ENCODE measurements around the gene CD248.

Gene CD248

DNA sequence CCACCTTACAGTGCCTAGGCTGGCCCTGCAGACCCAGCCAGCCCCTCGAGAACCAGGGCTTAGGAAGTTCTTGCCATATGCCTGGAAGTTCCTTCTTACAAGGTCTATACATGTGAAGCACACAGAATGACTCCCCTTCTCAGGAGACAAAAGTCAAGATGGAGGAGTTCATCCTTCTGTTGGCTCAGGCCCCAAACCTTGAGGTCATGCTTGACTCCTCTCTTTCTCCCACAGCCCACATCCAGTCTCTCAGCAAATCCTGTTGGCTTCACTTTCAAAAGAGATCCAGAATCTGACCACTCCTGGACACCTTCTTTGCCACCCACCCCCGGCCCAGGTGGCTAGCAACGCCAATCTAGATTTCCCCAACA, 1.7 kb upstream of the CD248 start:
- DNase-seq (ENCODE audit: extremely low spot score), result no peak
- ChIA-PET POLR2A (interaction anchor here (1.1 kb wide), 1 partner anchor 13 kb away, joined by 3 read pairs; no protein-coding TSS in a partner anchor), CTCF (no interaction called here)

DNA sequence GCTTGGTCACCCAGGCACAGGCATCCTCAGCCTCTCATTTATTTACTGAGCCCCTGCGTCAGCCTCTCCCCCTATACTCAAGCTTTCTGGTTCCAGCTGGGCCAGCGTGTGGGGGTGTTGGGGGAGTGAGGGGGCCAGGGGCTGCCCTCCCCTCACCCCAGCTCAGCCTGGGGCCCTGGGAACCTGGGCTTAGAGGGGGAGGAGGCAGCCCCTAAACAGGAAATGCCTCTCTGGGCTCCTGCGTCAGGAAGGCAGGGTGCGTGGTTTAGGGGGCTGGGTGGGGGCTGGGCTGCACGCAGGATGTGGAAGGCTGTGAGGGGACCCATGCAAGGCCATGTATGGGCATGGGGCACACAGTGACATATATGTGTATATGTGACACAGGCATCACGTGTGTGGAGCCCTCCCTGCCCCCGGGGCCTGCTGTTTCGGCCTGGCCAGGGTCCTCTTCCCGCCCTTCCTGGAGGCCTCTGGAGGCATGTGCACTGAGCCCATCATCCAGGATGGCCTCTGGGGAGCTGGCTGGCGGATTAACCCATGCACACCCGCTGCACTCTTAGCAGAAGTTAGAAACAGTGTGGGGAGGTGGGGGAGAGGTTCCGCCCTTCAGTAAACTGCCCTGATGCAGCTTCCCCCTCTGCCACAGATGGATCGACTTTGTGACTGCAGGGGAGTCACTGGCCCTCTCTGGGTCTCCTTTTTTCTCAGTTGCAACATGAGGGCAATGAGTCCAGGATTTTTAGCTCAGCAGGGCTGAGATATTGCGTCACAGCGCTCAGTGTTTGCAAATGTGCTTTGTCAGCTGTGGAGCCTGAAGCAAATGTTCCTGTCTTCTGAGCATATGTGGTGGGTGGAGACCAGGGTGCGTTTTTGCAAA, 1.1 kb upstream of the CD248 start:
- POLR2A ChIA-PET, result interaction anchor here (0.9 to 1.1 kb wide), 2 partner anchors 12 to 29 kb away, joined by 3 to 4 read pairs; partner anchors contain the start of gene YIF1A
- no peak for DNase-seq (ENCODE audit: extremely low spot score)

More for the DNA sequence above, 1.7 kb upstream of the CD248 start:
- TF ChIP-seq SP1 (IDR thresholded peaks at IDR 0.05) (no peak), SUZ12 (IDR thresholded peaks at IDR 0.05) (no peak), ARNT (IDR thresholded peaks at IDR 0.05) (no peak), ELF4 (IDR thresholded peaks at IDR 0.05) (no peak), ZNF384 (IDR thresholded peaks at IDR 0.05) (no peak), TARDBP (IDR thresholded peaks at IDR 0.05) (no peak), FOXM1 (IDR thresholded peaks at IDR 0.05; ENCODE audit: borderline replicate concordance) (no peak), HDGF (IDR thresholded peaks at IDR 0.05; ENCODE audit: borderline replicate concordance) (no peak), L3MBTL2 (conservative IDR thresholded peaks at IDR 0.05) (no peak), FOXA1 (IDR thresholded peaks at IDR 0.05) (no peak), BHLHE40 (IDR thresholded peaks at IDR 0.05; ENCODE audit: borderline replicate concordance) (no peak)

DNA sequence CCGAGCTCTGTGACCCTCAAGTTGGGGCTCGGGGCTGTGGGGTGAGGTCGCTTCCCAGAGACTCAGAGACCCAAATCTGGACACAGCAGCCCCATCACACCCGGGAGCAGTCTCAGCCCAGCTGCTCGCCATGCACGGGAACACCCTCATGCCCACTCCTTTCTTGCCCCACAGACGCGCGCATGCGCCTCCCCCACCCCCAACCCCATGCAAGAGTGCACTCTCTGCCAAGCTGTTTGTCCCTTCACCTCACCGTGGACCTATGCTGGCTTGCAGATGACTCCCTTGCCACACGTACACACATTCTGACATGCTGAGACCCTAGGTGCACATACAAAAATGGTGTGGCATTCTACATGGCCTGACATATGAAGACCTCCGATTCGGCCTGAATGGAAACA, 478 bp upstream of the CD248 start:
- no peak for DNase-seq (ENCODE audit: extremely low spot score)
- ChIA-PET POLR2A (interaction anchor here (0.9 kb wide), 1 partner anchor 28 kb away, joined by 4 read pairs; the partner anchor contains the start of gene YIF1A), CTCF (no interaction called here)
- TF ChIP-seq HDGF (IDR thresholded peaks at IDR 0.05; ENCODE audit: borderline replicate concordance), result no peak

More for the DNA sequence above, 1.1 kb upstream of the CD248 start:
- TF ChIP-seq, protein P1, sequence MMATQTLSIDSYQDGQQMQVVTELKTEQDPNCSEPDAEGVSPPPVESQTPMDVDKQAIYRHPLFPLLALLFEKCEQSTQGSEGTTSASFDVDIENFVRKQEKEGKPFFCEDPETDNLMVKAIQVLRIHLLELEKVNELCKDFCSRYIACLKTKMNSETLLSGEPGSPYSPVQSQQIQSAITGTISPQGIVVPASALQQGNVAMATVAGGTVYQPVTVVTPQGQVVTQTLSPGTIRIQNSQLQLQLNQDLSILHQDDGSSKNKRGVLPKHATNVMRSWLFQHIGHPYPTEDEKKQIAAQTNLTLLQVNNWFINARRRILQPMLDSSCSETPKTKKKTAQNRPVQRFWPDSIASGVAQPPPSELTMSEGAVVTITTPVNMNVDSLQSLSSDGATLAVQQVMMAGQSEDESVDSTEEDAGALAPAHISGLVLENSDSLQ (IDR thresholded peaks at IDR 0.05), result no peak
- TF ChIP-seq ELF4 (IDR thresholded peaks at IDR 0.05), result no peak
- TF ChIP-seq FOXA1 (IDR thresholded peaks at IDR 0.05), result no peak
- no peak for TF ChIP-seq NFRKB (IDR thresholded peaks at IDR 0.05)
- TF ChIP-seq LEF1 (IDR thresholded peaks at IDR 0.05; ENCODE audit: borderline replicate concordance), result no peak
- TF ChIP-seq FOXK2 (IDR thresholded peaks at IDR 0.05), result no peak
- no peak for TF ChIP-seq TARDBP (IDR thresholded peaks at IDR 0.05)
- no peak for TF ChIP-seq ZNF384 (IDR thresholded peaks at IDR 0.05)
- no peak for TF ChIP-seq SUZ12 (IDR thresholded peaks at IDR 0.05)
- no peak for TF ChIP-seq BHLHE40 (IDR thresholded peaks at IDR 0.05; ENCODE audit: borderline replicate concordance)
- TF ChIP-seq CTBP1 (IDR thresholded peaks at IDR 0.05; ENCODE audit: borderline replicate concordance), result no peak
- CTCF ChIA-PET, result no interaction called here

DNA sequence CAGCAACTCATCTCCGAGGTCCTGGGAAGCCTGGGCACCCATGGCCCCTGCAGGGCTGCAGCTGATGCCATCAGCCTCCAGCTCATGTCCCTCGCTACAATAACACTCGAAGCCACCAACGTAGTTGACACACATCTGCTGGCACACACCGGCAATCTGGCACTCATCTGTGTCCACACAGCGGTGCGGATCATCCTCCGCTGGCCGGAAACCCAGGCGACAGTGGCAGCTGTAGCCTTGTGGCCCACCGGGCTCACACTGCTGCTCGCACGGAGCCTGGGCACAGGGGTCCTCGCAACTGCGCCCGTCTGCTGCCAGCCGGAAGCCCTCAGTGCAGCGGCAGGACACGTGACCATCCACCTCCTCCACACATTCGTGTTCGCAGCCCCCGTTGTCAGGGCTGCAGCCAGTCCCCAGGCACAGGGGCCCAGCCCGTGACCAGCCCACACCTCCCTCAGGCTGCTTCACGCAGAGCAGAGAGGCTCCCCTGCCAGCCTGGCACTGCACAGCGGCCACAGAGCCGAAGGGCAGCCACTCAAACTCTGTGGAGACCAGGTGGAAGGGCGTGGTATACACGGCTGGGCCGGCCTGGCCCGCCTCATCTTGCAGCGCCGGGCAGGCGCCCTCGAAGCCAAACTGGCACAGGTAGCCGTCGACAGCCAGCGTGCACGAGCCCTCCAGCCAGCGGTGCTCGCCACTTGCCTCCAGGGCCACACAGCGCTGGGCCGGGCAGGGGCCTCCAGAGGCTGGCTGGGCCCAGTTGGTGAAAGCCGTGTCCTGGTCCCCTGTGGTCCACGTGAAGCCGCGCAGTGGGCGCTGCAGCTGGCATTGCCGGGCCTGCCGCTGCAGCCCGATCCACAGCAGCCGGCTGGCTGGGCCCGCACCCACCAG, 678 bp downstream of the CD248 start:
- ChIA-PET POLR2A (interaction anchor here (0.7 to 1.5 kb wide), 2 partner anchors 17 to 27 kb away, joined by 3 to 6 read pairs; partner anchors contain the start of gene YIF1A), CTCF (no interaction called here)
- DNase-seq (ENCODE audit: extremely low spot score), result no peak
- no peak for TF ChIP-seq FOXM1 (IDR thresholded peaks at IDR 0.05; ENCODE audit: borderline replicate concordance)
- no peak for TF ChIP-seq ZNF384 (IDR thresholded peaks at IDR 0.05)
- no peak for TF ChIP-seq CTBP1 (IDR thresholded peaks at IDR 0.05; ENCODE audit: borderline replicate concordance)
- TF ChIP-seq LEF1 (IDR thresholded peaks at IDR 0.05; ENCODE audit: borderline replicate concordance), result no peak
- no peak for TF ChIP-seq ELF4 (IDR thresholded peaks at IDR 0.05)
- TF ChIP-seq NFRKB (IDR thresholded peaks at IDR 0.05), result no peak
- TF ChIP-seq, protein P1 (IDR thresholded peaks at IDR 0.05), result no peak
- no peak for TF ChIP-seq SUZ12 (IDR thresholded peaks at IDR 0.05)
- TF ChIP-seq ARNT (IDR thresholded peaks at IDR 0.05), result no peak
- TF ChIP-seq L3MBTL2 (conservative IDR thresholded peaks at IDR 0.05), result no peak
- no peak for TF ChIP-seq TARDBP (IDR thresholded peaks at IDR 0.05)
- no peak for TF ChIP-seq FOXA1 (IDR thresholded peaks at IDR 0.05)
- TF ChIP-seq HDGF (IDR thresholded peaks at IDR 0.05; ENCODE audit: borderline replicate concordance), result no peak
- TF ChIP-seq BHLHE40 (IDR thresholded peaks at IDR 0.05; ENCODE audit: borderline replicate concordance), result no peak

DNA sequence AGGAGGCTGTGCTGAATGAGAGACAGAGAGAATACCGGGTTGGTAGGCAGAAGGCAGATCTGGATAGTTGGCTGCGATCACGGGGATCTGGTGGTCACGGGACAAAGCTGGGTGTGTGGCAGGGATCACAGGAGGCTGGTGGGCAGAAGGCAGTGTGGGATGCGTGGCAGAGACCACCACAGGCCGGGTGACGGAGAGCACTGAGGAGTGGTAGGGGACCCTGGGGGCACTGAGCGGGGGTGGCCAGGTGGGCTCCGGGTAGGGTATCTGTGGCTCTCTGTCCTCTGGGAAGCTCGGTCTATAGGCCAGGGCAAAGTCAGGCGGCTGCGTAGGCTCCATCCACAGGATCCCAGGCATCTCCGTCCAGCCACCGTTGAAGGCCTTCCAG, 1.4 kb downstream of the CD248 start:
- ChIA-PET POLR2A (interaction anchor here (0.7 to 1.5 kb wide), 2 partner anchors 18 to 26 kb away, joined by 3 to 6 read pairs; partner anchors contain the start of gene YIF1A), CTCF (no interaction called here)
- TF ChIP-seq SUZ12 (IDR thresholded peaks at IDR 0.05), result no peak
- no peak for TF ChIP-seq ARNT (IDR thresholded peaks at IDR 0.05)
- no peak for TF ChIP-seq FOXK2 (IDR thresholded peaks at IDR 0.05)
- no peak for TF ChIP-seq SP1 (IDR thresholded peaks at IDR 0.05)
- no peak for TF ChIP-seq FOXA1 (IDR thresholded peaks at IDR 0.05)
- no peak for TF ChIP-seq ELF4 (IDR thresholded peaks at IDR 0.05)
- no peak for TF ChIP-seq HDGF (IDR thresholded peaks at IDR 0.05; ENCODE audit: borderline replicate concordance)
- no peak for TF ChIP-seq TARDBP (IDR thresholded peaks at IDR 0.05)
- TF ChIP-seq ZNF384 (IDR thresholded peaks at IDR 0.05), result no peak
- no peak for TF ChIP-seq NFRKB (IDR thresholded peaks at IDR 0.05)
- TF ChIP-seq CTBP1 (IDR thresholded peaks at IDR 0.05; ENCODE audit: borderline replicate concordance), result no peak
- no peak for TF ChIP-seq L3MBTL2 (conservative IDR thresholded peaks at IDR 0.05)
- DNase-seq (ENCODE audit: extremely low spot score), result no peak
